H1 (cell line): ENCODE results near the gene GPR39. TPM values are rescaled to one million over a fixed set of nuclear protein-coding genes. Genes with fewer than 3 reads are reported as not detected.
A peak's percentile ranks its signal among the peaks of the same experiment; 100 is the strongest.

Experiments used
- CTCF ChIA-PET: fragments of 300-600 bp; sonication (Branson Sonifier 250); formaldehyde crosslinking; loops from one replicate; lab custom pipeline; 2021; ENCODE audit not compliant: partially characterized antibody; lab: Charles Lee
- POLR2A ChIA-PET: fragments of 300-600 bp; sonication (Branson Sonifier 250); formaldehyde crosslinking; loops from one replicate; lab custom pipeline; 2021; ENCODE audit warnings: inconsistent platforms; ENCODE audit not compliant: partially characterized antibody; lab: Charles Lee
- DNase-seq, 2 experiments: peaks; one replicate each; pipeline versions ENCODE4 v3.0.0 to v3.0.0-alpha.2; 2010 to 2022; ENCODE audit warnings: low spot score in 2 of 2, low read depth in 1 of 2, mixed read lengths in 1 of 2
- FAIRE-seq: peaks from 2 replicates; lab custom pipeline; 2011; peaks lifted over from hg19 to GRCh38; lab: Jason Lieb, UNC
- H2AFZ ChIP-seq: 2 replicates; pipeline ENCODE4 v1.8.1; 2012; ENCODE audit warnings: low read length, inconsistent platforms
- H2AK5ac ChIP-seq: 2 replicates; pipeline ENCODE4 v1.6.1; 2013; ENCODE audit warnings: low read depth, low read length
- H2BK120ac ChIP-seq: replicated peaks from 2 replicates; pipeline ENCODE3; 2013; ENCODE audit warnings: low read depth, low read length, inconsistent platforms
- H2BK12ac ChIP-seq: 2 replicates; pipeline ENCODE4 v1.6.1; 2013; ENCODE audit warnings: low read depth, low read length
- H2BK15ac ChIP-seq: 2 replicates; pipeline ENCODE4 v1.6.1; 2013; ENCODE audit warnings: low read length
- H2BK20ac ChIP-seq: 2 replicates; pipeline ENCODE4 v1.6.1; 2013; ENCODE audit warnings: low read length
- H2BK5ac ChIP-seq: 2 replicates; pipeline ENCODE4 v1.6.1; 2013; ENCODE audit warnings: low read depth, low read length
- H3K14ac ChIP-seq: 2 replicates; pipeline ENCODE4 v1.6.1; 2013; ENCODE audit warnings: inconsistent platforms; ENCODE audit not compliant: insufficient read length
- H3K18ac ChIP-seq: 2 replicates; pipeline ENCODE4 v1.6.1; 2013; ENCODE audit warnings: low read length; ENCODE audit errors: extremely low read depth
- H3K23ac ChIP-seq: 2 replicates; pipeline ENCODE4 v1.6.1; 2013; ENCODE audit warnings: inconsistent platforms; ENCODE audit not compliant: insufficient read length
- H3K23me2 ChIP-seq: 2 replicates; pipeline ENCODE4 v1.6.1; 2013; ENCODE audit warnings: low read depth, low read length
- H3K27ac ChIP-seq: 2 replicates; pipeline ENCODE4 v1.6.1; 2011; ENCODE audit warnings: low read depth, low read length, inconsistent platforms
- H3K27me3 ChIP-seq, 4 experiments: replicated peaks in 1 of 4; 1 replicate in 1 of 4; 2 replicates in 3 of 4; pipeline versions ENCODE4 v1.6.1 to v1.8.1; 2011 to 2013; ENCODE audit warnings: low read length in 3 of 4, mild to moderate bottlenecking in 3 of 4, inconsistent platforms in 2 of 4, mixed read lengths in 2 of 4, moderate library complexity in 1 of 4; ENCODE audit not compliant: control insufficient read depth in 3 of 4, insufficient read depth in 3 of 4; ENCODE audit errors: extremely low read depth in 1 of 4
- H3K36me3 ChIP-seq, 4 experiments: 2 replicates each; pipeline versions ENCODE4 v1.6.1 to v1.8.1; 2011 to 2013; ENCODE audit warnings: mild to moderate bottlenecking in 4 of 4, low read length in 3 of 4, moderate library complexity in 2 of 4, control low read depth in 1 of 4, inconsistent platforms in 1 of 4; ENCODE audit not compliant: insufficient read depth in 4 of 4, control insufficient read depth in 2 of 4
- H3K4ac ChIP-seq: replicated peaks from 2 replicates; pipeline ENCODE3; 2013; ENCODE audit warnings: low read length, low read depth, mixed read lengths, inconsistent platforms; ENCODE audit not compliant: insufficient read length
- H3K4me1 ChIP-seq, 4 experiments: replicated peaks in 1 of 4; 1 replicate in 1 of 4; 2 replicates in 3 of 4; pipeline versions ENCODE4 v1.6.1 to v1.8.1; 2011 to 2013; ENCODE audit warnings: low read length in 3 of 4, inconsistent platforms in 2 of 4, mixed read lengths in 1 of 4; ENCODE audit not compliant: insufficient read depth in 4 of 4, control insufficient read depth in 3 of 4
- H3K4me2 ChIP-seq, 2 experiments: 2 replicates each; pipeline versions ENCODE4 v1.6.1 to v1.8.1; 2011 to 2013; ENCODE audit warnings: low read depth in 2 of 2, low read length in 2 of 2, control low read depth in 1 of 2, inconsistent platforms in 1 of 2, mild to moderate bottlenecking in 1 of 2; ENCODE audit not compliant: insufficient read depth in 1 of 2
- H3K4me3 ChIP-seq, 4 experiments: fragments of 200-600, 300-600 bp in 1 of 4; sonication (generic), shearing (Covaris generic), sonication (Bioruptor Twin) in 1 of 4; 2 replicates each; pipeline versions ENCODE4 v1.5.1 to v1.8.1; 2011 to 2016; ENCODE audit warnings: low read length in 4 of 4, low read depth in 3 of 4, control low read depth in 2 of 4, inconsistent platforms in 2 of 4, mild to moderate bottlenecking in 2 of 4, mixed read lengths in 1 of 4, moderate library complexity in 1 of 4; ENCODE audit not compliant: insufficient read depth in 2 of 4; ENCODE audit errors: extremely low read depth in 1 of 4
- H3K56ac ChIP-seq: replicated peaks from 2 replicates; pipeline ENCODE3; 2013; ENCODE audit warnings: low read depth, mild to moderate bottlenecking, mixed read lengths, low read length, inconsistent platforms; ENCODE audit not compliant: insufficient read length
- H3K79me1 ChIP-seq: 2 replicates; pipeline ENCODE4 v1.6.1; 2013; ENCODE audit warnings: low read depth, low read length, control low read depth
- H3K79me2 ChIP-seq, 2 experiments: 2 replicates each; pipeline versions ENCODE4 v1.6.1 to v1.8.1; 2012 to 2013; ENCODE audit warnings: low read length in 2 of 2, mild to moderate bottlenecking in 2 of 2, inconsistent platforms in 1 of 2; ENCODE audit not compliant: insufficient read depth in 2 of 2, control insufficient read depth in 1 of 2
- H3K9ac ChIP-seq, 4 experiments: replicated peaks in 1 of 4; 1 replicate in 1 of 4; 2 replicates in 3 of 4; pipeline versions ENCODE4 v1.6.1 to v1.8.1; 2011 to 2013; ENCODE audit warnings: low read depth in 3 of 4, low read length in 3 of 4, control low read depth in 2 of 4, mild to moderate bottlenecking in 2 of 4, moderate library complexity in 2 of 4, inconsistent platforms in 1 of 4; ENCODE audit errors: extremely low read depth in 1 of 4
- H3K9me3 ChIP-seq, 2 experiments: 2 replicates each; pipeline versions ENCODE4 v1.6.1 to v1.8.1; 2012 to 2013; ENCODE audit warnings: mild to moderate bottlenecking in 2 of 2, moderate library complexity in 2 of 2, control low read depth in 1 of 2, inconsistent platforms in 1 of 2, low read depth in 1 of 2, low read length in 1 of 2, mixed read lengths in 1 of 2; ENCODE audit not compliant: insufficient read depth in 2 of 2
- H4K20me1 ChIP-seq, 2 experiments: replicated peaks in 1 of 2; 2 replicates each; pipeline versions ENCODE3 to v1.8.1; 2011 to 2013; ENCODE audit warnings: inconsistent platforms in 2 of 2, low read length in 2 of 2, mild to moderate bottlenecking in 1 of 2; ENCODE audit not compliant: insufficient read depth in 2 of 2, control insufficient read depth in 1 of 2
- H4K5ac ChIP-seq: 2 replicates; pipeline ENCODE4 v1.6.1; 2013; ENCODE audit warnings: low read length, low read depth, mixed read lengths, inconsistent platforms; ENCODE audit not compliant: insufficient read length
- H4K8ac ChIP-seq: 2 replicates; pipeline ENCODE4 v1.8.0; 2013; ENCODE audit warnings: mild to moderate bottlenecking, moderate library complexity, low read length, inconsistent platforms; ENCODE audit not compliant: insufficient read depth; ENCODE audit errors: extremely low read depth
- H4K91ac ChIP-seq: replicated peaks from 2 replicates; pipeline ENCODE3; 2013; ENCODE audit warnings: low read length, mixed read lengths, inconsistent platforms; ENCODE audit not compliant: insufficient read length
- ASH2L ChIP-seq: fragments of 200-600, 300-600 bp; sonication (generic); IDR thresholded peaks from one replicate; pipeline ENCODE4 v1.7.1; 2017; ENCODE audit warnings: low read length
- CBX8 ChIP-seq: fragments of 300-800, 300-1000 bp; sonication (generic); IDR thresholded peaks from 2 replicates; pipeline ENCODE4 v1.7.1; 2016; ENCODE audit warnings: low read depth, low read length, borderline replicate concordance
- CEBPB ChIP-seq: IDR thresholded peaks from 2 replicates; pipeline ENCODE4 v1.6.1; 2012; ENCODE audit warnings: low read depth, low read length
- CHD1 ChIP-seq: IDR thresholded peaks from 2 replicates; pipeline ENCODE4 v1.6.1; 2012; ENCODE audit warnings: low read depth, low read length, improper control_type of control experiment
- FOSL1 ChIP-seq: IDR thresholded peaks from 2 replicates; pipeline ENCODE4 v1.6.1; 2011; ENCODE audit warnings: mild to moderate bottlenecking, low read depth, low read length, moderate library complexity; ENCODE audit not compliant: insufficient read depth
- HDAC2 ChIP-seq, 2 experiments: fragments of 300-600 bp in 1 of 2; sonication (generic) in 1 of 2; IDR thresholded peaks; 2 replicates each; pipeline ENCODE4 v1.6.1; 2011 to 2012; ENCODE audit warnings: low read depth in 2 of 2, low read length in 2 of 2, mild to moderate bottlenecking in 2 of 2, moderate library complexity in 2 of 2, borderline replicate concordance in 1 of 2, inconsistent platforms in 1 of 2
- NANOG ChIP-seq: IDR thresholded peaks from 2 replicates; pipeline ENCODE4 v1.6.1; 2011; ENCODE audit warnings: low read length, low read depth, mild to moderate bottlenecking, inconsistent platforms; ENCODE audit not compliant: insufficient read depth, poor library complexity, severe bottlenecking
- POLR2AphosphoS5 ChIP-seq: IDR thresholded peaks from 2 replicates; pipeline ENCODE4 v1.6.1; 2011; ENCODE audit warnings: low read depth, low read length
- SIRT6 ChIP-seq: IDR thresholded peaks from one replicate; pipeline ENCODE4 v1.7.1; 2012; ENCODE audit warnings: low read length, inconsistent platforms
- SIX5 ChIP-seq: IDR thresholded peaks from 2 replicates; pipeline ENCODE4 v1.6.1; 2011; ENCODE audit warnings: mild to moderate bottlenecking, low read depth, low read length
- SP2 ChIP-seq: IDR thresholded peaks from 2 replicates; pipeline ENCODE4 v1.6.1; 2012; ENCODE audit warnings: mild to moderate bottlenecking, low read length, inconsistent platforms
- TEAD4 ChIP-seq: IDR thresholded peaks from 2 replicates; pipeline ENCODE4 v1.6.1; 2012; ENCODE audit warnings: low read depth, low read length, inconsistent platforms, mixed read lengths
- ZNF274 ChIP-seq: IDR thresholded peaks from 2 replicates; pipeline ENCODE4 v1.7.0; 2012; ENCODE audit warnings: low read length, borderline replicate concordance; ENCODE audit errors: extremely low read depth
- WGBS, 2 experiments: shearing (Covaris generic) in 1 of 2; methylation state at CpG; one replicate each; pipeline versions ENCODE4 v1.1.6 to v1.1.7; 2013 to 2015; ENCODE audit warnings: low lambda C conversion rate in 2 of 2, mixed read lengths in 2 of 2, inconsistent platforms in 1 of 2, low coverage in 1 of 2, missing lambda C conversion rate in 1 of 2; ENCODE audit not compliant: insufficient replicate concordance in 2 of 2, insufficient coverage in 1 of 2, insufficient read length in 1 of 2; ENCODE audit errors: extremely low coverage in 1 of 2, missing lambda C conversion rate in 1 of 2; 5-methylcytosine and 5-hydroxymethylcytosine counted together
- polyA plus RNA-seq, 7 experiments: library from polyadenylated mRNA; depleted of rRNA in 3 of 7; stranded (reverse) in 5 of 7; unstranded in 2 of 7; fragments of >200 nt in 5 of 7; fragments of 200-250 nt in 2 of 7; gene quantifications; 1 replicate in 5 of 7; 2 replicates in 1 of 7; 4 replicates in 1 of 7; pipeline versions ENCODE4 v1.2.1 to v1.2.3, GENCODE V29; 2011 to 2013; ENCODE audit warnings: missing spikeins in 2 of 7, mixed read lengths in 2 of 7
- total RNA-seq: library from RNA; stranded (reverse); fragmentation: NEBNext Ultra II Directional; extraction: Animal tissue kit (Norgen Biotek cat#: 25700); gene quantifications from 2 replicates; pipeline ENCODE4 v1.2.1, GENCODE V29; 2021

The GPR39 gene
- total and polyA plus RNA-seq, 2 of the 8 experiments (the other 6 are each of a cell fraction or from before 2014, with no cell fraction given) = 0.63 to 2.7 TPM

GRCh38 chr2:132521341-132521740, 104.7 kb downstream of the GPR39 start:
- Histone ChIP-seq H4K5ac (no peak overlapping the region), H3K79me2 (no peaks in the 10 kb centered on the region), H3K9me3 (no peaks in the 10 kb centered on the region), H4K8ac (no peak overlapping the region), H3K9ac (no peak overlapping the region), H3K23me2 (no peaks in the 10 kb centered on the region; the same call in 1 of the 2 replicates), H2BK15ac (no peak overlapping the region), H3K14ac (no peak overlapping the region), H3K36me3 (no peaks in the 10 kb centered on the region), H2BK120ac (no peak overlapping the region), H3K4ac (no peak overlapping the region), H2AFZ (no peak overlapping the region), H3K23ac (no peak overlapping the region), H3K79me1 (no peaks in the 10 kb centered on the region), H3K27ac (no peak overlapping the region), H3K4me3 (no peak overlapping the region), H2AK5ac (no peak overlapping the region)
- whole genome bisulfite sequencing, 2 experiments = 75% methylated on average over 3 of the region's 3 CpGs; no CpG with 5 or more reads in 1 of the 2 experiments
- CTCF ChIA-PET = no interaction called here
- TF ChIP-seq SIX5 = no peak
- no peak for TF ChIP-seq SIRT6
- no peak for TF ChIP-seq CEBPB
- TF ChIP-seq POLR2AphosphoS5 = no peak
- TF ChIP-seq HDAC2 (IDR thresholded peaks at IDR 0.05; ENCODE audit: borderline replicate concordance in 1 of 2, low read depth in 2 of 2, low read length in 2 of 2) = no peak
- no peak for TF ChIP-seq SP2
- no peak for TF ChIP-seq CHD1
- TF ChIP-seq TEAD4 = no peak
- TF ChIP-seq ZNF274 = no peak
- no peak for TF ChIP-seq CBX8
- TF ChIP-seq NANOG = no peak
- TF ChIP-seq FOSL1 = no peak
- no peak for TF ChIP-seq ASH2L
- TF ChIP-seq, all 59 proteins: peak for 0
- Histone ChIP-seq H2BK12ac (no peak overlapping the region), H3K4me1 (peaks cover 0 to 4% (median 0%) of the 10 kb centered on the region in 4 experiments; a peak in 2 of 7 replicates), H2BK20ac (no peak overlapping the region), H2BK5ac (no peak overlapping the region), H4K20me1 (no peaks in the 10 kb centered on the region), H3K56ac (no peak overlapping the region), H3K4me2 (no peak overlapping the region), H4K91ac (no peak overlapping the region), H3K27me3 (no peaks in the 10 kb centered on the region), H3K18ac (no peak overlapping the region)
- FAIRE-seq = no peak
- DNase-seq = peak in 1 of 2 experiments; percentile 9
- POLR2A ChIA-PET = no interaction called here
